Breast epithelium (tissue), 4 donors: ENCODE results near the gene LRRC8C. TPM values are rescaled to one million over a fixed set of nuclear protein-coding genes. Genes with fewer than 3 reads are reported as not detected.

ENCODE experiments used
- DNase-seq, 2 donors: peaks; one replicate each; pipeline ENCODE4 v3.0.0-alpha.2; 2019; ENCODE audit warnings: low spot score in 2 of 2
- H3K27ac ChIP-seq, 2 donors: fragments of 200-600 bp; sonication (generic) in 1 of 2; one replicate each; pipeline ENCODE4 v1.5.1; 2016 to 2019; ENCODE audit warnings: mild to moderate bottlenecking in 1 of 2
- H3K27me3 ChIP-seq, 2 donors: fragments of 200-600 bp; sonication (generic) in 1 of 2; one replicate each; pipeline versions ENCODE4 v1.5.1 to v1.6.0; 2017 to 2019; ENCODE audit warnings: control low read depth in 1 of 2, mild to moderate bottlenecking in 1 of 2
- H3K36me3 ChIP-seq: fragments of 200-600 bp; one replicate; pipeline ENCODE4 v1.5.1; 2019
- H3K4me1 ChIP-seq, 2 donors: fragments of 200-600 bp; sonication (generic); one replicate each; pipeline ENCODE4 v1.5.1; 2016 to 2019; ENCODE audit warnings: control low read depth in 1 of 2
- H3K4me3 ChIP-seq, 3 donors: fragments of 200-600 bp; sonication (generic); 1 replicate in 2 of 3; 2 replicates in 1 of 3; pipeline ENCODE4 v1.5.1; 2016 to 2019; ENCODE audit warnings: mild to moderate bottlenecking in 3 of 3, moderate library complexity in 2 of 3
- H3K9me3 ChIP-seq, 2 donors: fragments of 200-600 bp; sonication (generic) in 1 of 2; one replicate each; pipeline ENCODE4 v1.5.1; 2016 to 2019; ENCODE audit warnings: control low read depth in 1 of 2
- POLR2A ChIP-seq: fragments of 450-650 bp; IDR thresholded peaks from one replicate; pipeline ENCODE4 v1.6.1; 2016; ENCODE audit warnings: antibody characterized with exemption, mild to moderate bottlenecking, moderate library complexity
- POLR2AphosphoS5 ChIP-seq, 3 donors: sonication (generic); formaldehyde crosslinking; IDR thresholded peaks; one replicate each; pipeline ENCODE4 v1.6.1; 2017; ENCODE audit warnings: antibody characterized with exemption in 3 of 3
- intact Hi-C: fragments of 100-400 bp; cut with DNase I; formaldehyde crosslinking; loops from one replicate; pipeline ENCODE4 v1.15.1; 2023; ENCODE audit warnings: low total_unique reads
- total RNA-seq, 3 donors: library from RNA; depleted of rRNA; stranded (reverse); fragments of >200 nt; gene quantifications; one replicate each; pipeline ENCODE4 v1.1.0, GENCODE V29; 2016
- TF ChIP-seq, protein P1 (sequence below), 3 donors: fragments of 450-650 bp; IDR thresholded peaks; one replicate each; pipeline ENCODE4 v1.5.1; 2016 to 2017; ENCODE audit warnings: antibody characterized with exemption in 3 of 3, mild to moderate bottlenecking in 3 of 3, moderate library complexity in 3 of 3

Gene LRRC8C
- total RNA-seq, 3 donors from 2014 or later: 10.8 to 14.6 (median 12.9) TPM

DNA sequence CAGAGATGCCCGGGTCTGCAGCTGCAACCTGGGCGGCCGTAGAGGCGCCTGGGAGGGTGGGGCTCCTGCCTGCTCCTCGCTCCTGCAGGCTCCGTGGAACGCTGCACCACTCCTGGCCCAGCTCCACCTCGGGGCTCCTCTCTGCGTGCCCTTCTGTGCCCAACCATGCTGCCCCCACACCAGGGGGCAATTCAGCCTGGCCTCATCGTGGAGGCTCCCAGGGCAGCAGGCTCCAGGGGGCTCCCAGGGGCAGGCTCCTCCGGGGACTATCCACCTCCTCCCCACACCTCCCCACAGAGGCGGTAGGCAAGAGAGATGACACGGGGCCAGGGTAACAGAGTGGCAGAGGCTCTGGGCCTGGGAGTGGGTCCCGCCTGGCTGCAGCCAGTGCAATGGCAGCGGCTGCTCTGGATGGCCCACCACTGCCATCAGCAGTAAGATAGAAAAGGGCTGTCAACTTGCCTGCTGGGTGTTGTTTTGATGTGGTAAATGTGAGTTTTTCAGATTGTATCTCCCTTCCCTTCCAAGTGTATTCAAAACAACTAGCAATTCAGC lies 22.4 kb upstream of the LRRC8C start:
- no peaks in the 10 kb centered on the region for H3K36me3 ChIP-seq
- intact Hi-C loops: no loop called here
- peak overlapping the region in 1 of 3 donors; percentile 4 for H3K4me3 ChIP-seq
- H3K27ac ChIP-seq: no peak overlapping the region
- peaks cover 3 to 17% of the 10 kb centered on the region in 2 donors for H3K4me1 ChIP-seq
- H3K27me3 ChIP-seq: no peaks in the 10 kb centered on the region
- H3K9me3 ChIP-seq: no peaks in the 10 kb centered on the region
- TF ChIP-seq, protein P1, sequence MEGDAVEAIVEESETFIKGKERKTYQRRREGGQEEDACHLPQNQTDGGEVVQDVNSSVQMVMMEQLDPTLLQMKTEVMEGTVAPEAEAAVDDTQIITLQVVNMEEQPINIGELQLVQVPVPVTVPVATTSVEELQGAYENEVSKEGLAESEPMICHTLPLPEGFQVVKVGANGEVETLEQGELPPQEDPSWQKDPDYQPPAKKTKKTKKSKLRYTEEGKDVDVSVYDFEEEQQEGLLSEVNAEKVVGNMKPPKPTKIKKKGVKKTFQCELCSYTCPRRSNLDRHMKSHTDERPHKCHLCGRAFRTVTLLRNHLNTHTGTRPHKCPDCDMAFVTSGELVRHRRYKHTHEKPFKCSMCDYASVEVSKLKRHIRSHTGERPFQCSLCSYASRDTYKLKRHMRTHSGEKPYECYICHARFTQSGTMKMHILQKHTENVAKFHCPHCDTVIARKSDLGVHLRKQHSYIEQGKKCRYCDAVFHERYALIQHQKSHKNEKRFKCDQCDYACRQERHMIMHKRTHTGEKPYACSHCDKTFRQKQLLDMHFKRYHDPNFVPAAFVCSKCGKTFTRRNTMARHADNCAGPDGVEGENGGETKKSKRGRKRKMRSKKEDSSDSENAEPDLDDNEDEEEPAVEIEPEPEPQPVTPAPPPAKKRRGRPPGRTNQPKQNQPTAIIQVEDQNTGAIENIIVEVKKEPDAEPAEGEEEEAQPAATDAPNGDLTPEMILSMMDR (IDR thresholded peaks at IDR 0.05): no peak
- TF ChIP-seq POLR2AphosphoS5 (IDR thresholded peaks at IDR 0.05) (no peak), POLR2A (no peak)
- no peak for DNase-seq

DNA sequence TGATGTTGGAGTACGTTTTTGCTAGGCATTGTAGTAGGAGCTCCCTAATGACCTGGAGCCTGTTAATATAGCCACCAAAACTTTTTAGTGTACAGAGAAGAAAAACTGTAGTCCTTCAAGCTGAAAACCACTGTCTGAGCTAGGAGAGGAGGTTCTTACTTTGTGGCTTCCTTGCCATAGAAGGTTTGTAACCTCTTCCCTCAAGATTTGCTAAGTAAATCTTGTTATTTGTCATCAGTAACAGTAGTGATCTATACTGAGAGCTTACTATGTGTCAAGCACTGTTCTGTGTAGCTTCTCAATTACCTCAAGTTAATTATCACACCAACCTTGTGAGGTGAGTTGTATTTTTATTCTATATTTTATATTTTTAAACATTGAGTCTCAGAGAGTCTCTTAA lies 21.2 kb upstream of the LRRC8C start:
- intact Hi-C loops: no loop called here
- TF ChIP-seq, protein P1 (IDR thresholded peaks at IDR 0.05): no peak
- TF ChIP-seq POLR2AphosphoS5 (IDR thresholded peaks at IDR 0.05) (no peak), POLR2A (no peak)
- H3K4me1 ChIP-seq: peaks cover 3 to 6% of the 10 kb centered on the region in 2 donors
- no peaks in the 10 kb centered on the region for H3K27me3 ChIP-seq
- H3K36me3 ChIP-seq: no peaks in the 10 kb centered on the region
- no peak overlapping the region for H3K4me3 ChIP-seq
- no peak for DNase-seq
- H3K27ac ChIP-seq: no peak overlapping the region
- H3K9me3 ChIP-seq: no peaks in the 10 kb centered on the region

DNA sequence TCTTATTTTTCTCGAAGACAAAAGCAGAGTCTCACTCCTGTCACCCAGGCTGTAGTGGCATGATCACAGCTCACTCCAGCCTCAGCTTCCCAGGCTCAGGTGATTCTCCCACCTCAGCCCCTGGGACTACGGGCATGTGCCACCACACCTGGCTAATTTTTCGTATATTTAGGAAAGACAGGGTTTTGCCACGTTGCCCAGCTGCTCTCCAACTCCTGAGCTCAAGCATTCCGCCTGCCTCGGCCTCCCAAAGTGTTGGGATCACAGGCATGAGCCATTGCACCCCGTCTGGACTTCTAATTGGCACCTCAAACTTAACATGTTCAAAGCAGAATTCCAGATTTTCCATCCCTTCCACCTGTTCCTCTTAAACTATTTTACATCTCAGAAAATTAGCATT lies 19.0 kb upstream of the LRRC8C start:
- no peak for DNase-seq
- Histone ChIP-seq H3K4me3 (no peak overlapping the region), H3K4me1 (peaks cover 0 to under 1% of the 10 kb centered on the region in 2 donors), H3K36me3 (no peaks in the 10 kb centered on the region), H3K27ac (no peak overlapping the region), H3K27me3 (no peaks in the 10 kb centered on the region), H3K9me3 (no peaks in the 10 kb centered on the region)
- intact Hi-C loops: no loop called here
- TF ChIP-seq, protein P1 (IDR thresholded peaks at IDR 0.05): no peak
- TF ChIP-seq POLR2A (no peak), POLR2AphosphoS5 (IDR thresholded peaks at IDR 0.05) (no peak)

DNA sequence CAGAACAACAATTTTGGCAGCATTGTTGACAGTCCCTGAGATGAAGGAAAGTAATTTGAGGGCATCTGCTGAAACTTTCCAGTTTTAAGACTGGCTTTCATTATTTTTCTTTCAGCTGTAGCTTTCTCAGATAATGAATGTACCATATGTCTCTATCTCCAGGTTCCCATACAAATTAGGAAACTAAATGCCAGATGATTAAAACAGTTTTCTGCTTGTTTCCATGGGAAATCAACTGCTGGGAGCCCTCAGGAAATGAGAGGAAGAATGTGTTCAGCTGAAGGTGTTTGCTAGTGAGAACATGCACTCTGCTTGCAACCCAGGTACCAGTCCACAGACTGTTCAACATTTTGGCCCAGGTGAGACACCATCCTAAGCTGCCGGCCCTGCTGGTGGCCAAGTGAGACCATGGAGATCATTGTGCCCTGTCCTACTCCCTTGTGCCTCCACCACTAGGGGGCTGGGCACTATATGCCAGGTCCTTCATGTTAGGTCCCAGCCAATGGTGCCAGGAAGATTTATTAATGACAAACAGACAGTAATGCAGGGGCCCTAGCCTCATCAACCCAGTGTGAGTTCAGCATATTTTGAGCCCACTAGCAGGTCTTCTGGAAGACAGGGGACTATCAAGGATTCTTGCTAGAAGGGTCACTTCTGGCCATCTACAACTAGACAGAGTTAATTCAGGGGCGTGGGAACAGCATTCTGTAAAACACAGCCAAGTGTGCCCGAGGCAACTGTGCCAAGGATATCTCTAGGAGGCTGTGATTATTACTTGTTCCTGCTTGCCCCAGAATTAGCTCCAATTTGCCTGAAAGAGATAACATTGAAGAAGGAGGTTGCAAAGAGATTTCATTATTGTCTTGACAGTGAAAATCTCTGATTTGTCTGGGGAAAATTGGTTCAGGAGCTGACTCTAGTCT lies 17.0 kb upstream of the LRRC8C start:
- Histone ChIP-seq H3K27ac (peak overlapping the region in 1 of 2 donors; percentile 16), H3K27me3 (no peaks in the 10 kb centered on the region), H3K4me3 (no peak overlapping the region), H3K9me3 (no peaks in the 10 kb centered on the region), H3K36me3 (no peaks in the 10 kb centered on the region), H3K4me1 (no peaks in the 10 kb centered on the region)
- DNase-seq: no peak
- intact Hi-C loops: no loop called here
- no peak for TF ChIP-seq POLR2A
- no peak for TF ChIP-seq POLR2AphosphoS5 (IDR thresholded peaks at IDR 0.05)
- TF ChIP-seq, protein P1 (IDR thresholded peaks at IDR 0.05): no peak
